Hepatocyte (in vitro differentiated cells): ENCODE data around the gene PLCH2. TPM values are rescaled to one million over a fixed set of nuclear protein-coding genes. Genes with fewer than 3 reads are reported as not detected.

ENCODE experiments used
- DNase-seq: peaks from one replicate; pipeline ENCODE4 v3.0.0-alpha.2; 2016; ENCODE audit warnings: low spot score
- H2AFZ ChIP-seq: fragments of 200-600 bp; sonication (generic); 2 replicates; pipeline ENCODE4 v1.6.0; 2016; ENCODE audit warnings: antibody characterized with exemption, mild to moderate bottlenecking
- H3K27ac ChIP-seq: fragments of 200-600 bp; sonication (generic); 2 replicates; pipeline ENCODE4 v1.5.1; 2016; ENCODE audit warnings: mild to moderate bottlenecking
- H3K27me3 ChIP-seq: fragments of 200-600 bp; sonication (generic); 2 replicates; pipeline ENCODE4 v1.6.1; 2016
- H3K36me3 ChIP-seq: fragments of 200-600 bp; sonication (generic); replicated peaks from 2 replicates; pipeline ENCODE4 v1.5.1; 2016; ENCODE audit warnings: low read depth; ENCODE audit not compliant: insufficient read depth
- H3K4me1 ChIP-seq: fragments of 200-600 bp; sonication (generic); 2 replicates; pipeline ENCODE4 v1.5.1; 2016; ENCODE audit warnings: mild to moderate bottlenecking, moderate library complexity; ENCODE audit not compliant: insufficient read depth
- H3K4me2 ChIP-seq: fragments of 200-600 bp; sonication (generic); 2 replicates; pipeline ENCODE4 v1.6.0; 2016
- H3K4me3 ChIP-seq: fragments of 200-600 bp; sonication (generic); 2 replicates; pipeline ENCODE4 v1.5.1; 2016; ENCODE audit warnings: mild to moderate bottlenecking
- H3K79me2 ChIP-seq: fragments of 200-600 bp; sonication (generic); 2 replicates; pipeline ENCODE4 v1.6.0; 2017; ENCODE audit warnings: mild to moderate bottlenecking
- H3K9me2 ChIP-seq: fragments of 200-600 bp; sonication (generic); replicated peaks from 2 replicates; pipeline ENCODE4 v1.6.0; 2017; ENCODE audit warnings: mild to moderate bottlenecking; ENCODE audit not compliant: insufficient read depth
- H3K9me3 ChIP-seq: fragments of 200-600 bp; sonication (generic); 2 replicates; pipeline ENCODE4 v1.5.1; 2016; ENCODE audit warnings: low read depth, mild to moderate bottlenecking
- H4K20me1 ChIP-seq: fragments of 200-600 bp; sonication (generic); 2 replicates; pipeline ENCODE4 v1.6.0; 2016; ENCODE audit warnings: mild to moderate bottlenecking; ENCODE audit not compliant: insufficient read depth, poor library complexity, severe bottlenecking
- CTCF ChIP-seq: fragments of 200-600 bp; sonication (generic); IDR thresholded peaks from 2 replicates; pipeline ENCODE4 v1.5.1; 2016; ENCODE audit warnings: antibody characterized with exemption, mild to moderate bottlenecking; ENCODE audit not compliant: poor library complexity
- EZH2 ChIP-seq: fragments of 200-600 bp; sonication (generic); IDR thresholded peaks from 2 replicates; pipeline ENCODE4 v1.6.1; 2016; ENCODE audit warnings: antibody characterized with exemption, mild to moderate bottlenecking, borderline replicate concordance
- EZH2phosphoT487 ChIP-seq: fragments of 200-600 bp; sonication (generic); IDR thresholded peaks from one replicate; pipeline ENCODE4 v1.6.1; 2018; ENCODE audit warnings: antibody characterized with exemption, mild to moderate bottlenecking, low read depth, moderate library complexity; ENCODE audit not compliant: unreplicated experiment, severe bottlenecking
- WGBS: methylation state at CpG from one replicate; pipeline ENCODE4 v1.1.6; 2016; ENCODE audit warnings: low lambda C conversion rate; ENCODE audit errors: missing lambda C conversion rate; 5-methylcytosine and 5-hydroxymethylcytosine counted together
- polyA plus RNA-seq: library from polyadenylated mRNA; unstranded; fragments of >200 nt; fragmentation: Nextera tagmentation; extraction: Ambion mirVana; gene quantifications from 2 replicates; pipeline ENCODE4 v1.2.1, GENCODE V29; 2016
- total RNA-seq: library from RNA; depleted of rRNA; stranded (reverse); fragments of >200 nt; gene quantifications from 2 replicates; pipeline ENCODE4 v1.2.3, GENCODE V29; 2014

Gene PLCH2
- total and polyA plus RNA-seq, 2 experiments from 2014 or later = 1.3 to 3.4 TPM

- no peak for TF ChIP-seq EZH2phosphoT487
- TF ChIP-seq EZH2 = no peak
- TF ChIP-seq CTCF = no peak
- 95% methylated on average over 27 of the region's 28 CpGs for WGBS
- Histone ChIP-seq H4K20me1 (no peaks in the 10 kb centered on the region), H3K36me3 (no peaks in the 10 kb centered on the region), H3K27ac (no peak overlapping the region), H3K9me2 (no peaks in the 10 kb centered on the region), H3K27me3 (no peaks in the 10 kb centered on the region), H3K4me1 (peaks cover 5% of the 10 kb centered on the region), H3K79me2 (no peaks in the 10 kb centered on the region), H3K4me2 (no peak overlapping the region), H3K9me3 (no peaks in the 10 kb centered on the region), H3K4me3 (no peak overlapping the region), H2AFZ (no peak overlapping the region)
- no peak for DNase-seq
These were observed 20.1 kb downstream of the PLCH2 start for GRCh38 chr1:2496087-2496622.

- Histone ChIP-seq H3K4me3 (no peak overlapping the region), H3K79me2 (no peaks in the 10 kb centered on the region), H2AFZ (no peak overlapping the region), H3K4me2 (no peak overlapping the region), H3K4me1 (peaks cover 5% of the 10 kb centered on the region), H3K27me3 (no peaks in the 10 kb centered on the region), H3K36me3 (no peaks in the 10 kb centered on the region), H4K20me1 (no peaks in the 10 kb centered on the region), H3K27ac (no peak overlapping the region), H3K9me2 (no peaks in the 10 kb centered on the region), H3K9me3 (no peaks in the 10 kb centered on the region)
- TF ChIP-seq EZH2phosphoT487 = no peak
- DNase-seq = no peak
- 95% methylated on average over 25 of the region's 26 CpGs for WGBS
These were observed 20.7 kb downstream of the PLCH2 start for GRCh38 chr1:2496746-2497145.

GRCh38 chr1:2497891-2498290, 21.8 kb downstream of the PLCH2 start:
- Histone ChIP-seq H2AFZ (no peak overlapping the region), H3K9me3 (no peaks in the 10 kb centered on the region), H3K27ac (no peak overlapping the region), H3K4me3 (no peak overlapping the region), H3K79me2 (no peaks in the 10 kb centered on the region), H3K4me2 (no peak overlapping the region), H3K4me1 (peaks cover 5% of the 10 kb centered on the region), H3K27me3 (no peaks in the 10 kb centered on the region), H3K36me3 (no peaks in the 10 kb centered on the region), H3K9me2 (no peaks in the 10 kb centered on the region), H4K20me1 (no peaks in the 10 kb centered on the region)
- no peak for DNase-seq
- WGBS = 69% methylated on average over 3 of the region's 4 CpGs
- TF ChIP-seq CTCF (no peak), EZH2phosphoT487 (no peak), EZH2 (no peak)

- H3K36me3 ChIP-seq = no peaks in the 10 kb centered on the region
- WGBS = 83% methylated on average over 13 of the region's 19 CpGs
- H3K4me1 ChIP-seq = peaks cover 5% of the 10 kb centered on the region
- no peak overlapping the region for H2AFZ ChIP-seq
- H3K4me3 ChIP-seq = no peak overlapping the region
- no peak overlapping the region for H3K4me2 ChIP-seq
- H3K27me3 ChIP-seq = no peaks in the 10 kb centered on the region
- H3K27ac ChIP-seq = no peak overlapping the region
- no peak for TF ChIP-seq CTCF
- TF ChIP-seq EZH2phosphoT487 = no peak
- TF ChIP-seq EZH2 = no peak
- no peaks in the 10 kb centered on the region for H3K9me3 ChIP-seq
- H3K79me2 ChIP-seq = no peaks in the 10 kb centered on the region
- no peaks in the 10 kb centered on the region for H3K9me2 ChIP-seq
- DNase-seq = no peak
- H4K20me1 ChIP-seq = no peaks in the 10 kb centered on the region
These were observed 22.6 kb downstream of the PLCH2 start for GRCh38 chr1:2498648-2499047.
